K562 (cell line): ENCODE data around the gene LRP1B. TPM values are rescaled to one million over a fixed set of nuclear protein-coding genes. Genes with fewer than 3 reads are reported as not detected.

Experiments used
- ATAC-seq: fragments of 200-7000 bp; cut with Tn5 transposase; 3 replicates; pipeline ENCODE4 v1.9.1; 2020; ENCODE audit warnings: moderate library complexity
- BruUV-seq: library from RNA; stranded (reverse); fragments of 400-500 nt; replicated peaks from 2 replicates; lab custom pipeline; 2021; lab: Mats Ljungman, UMichigan
- CTCF ChIA-PET: fragments of 300-600 bp; formaldehyde crosslinking; extraction: SDS; loops from one replicate; lab custom pipeline; 2021; ENCODE audit warnings: low intra/inter-chr PET ratio; lab: Yijun Ruan, JAX
- POLR2A ChIA-PET: fragments of 300-600, 350-650 bp; sonication (Branson Sonifier 250); formaldehyde crosslinking; extraction: SDS; loops from one replicate; lab custom pipeline; 2021; ENCODE audit warnings: antibody characterized with exemption, inconsistent platforms; lab: Yijun Ruan, JAX
- DNase-seq, 4 experiments: peaks; one replicate each; pipeline versions ENCODE4 v3.0.0 to v3.0.0-alpha.2; 2011 to 2018; ENCODE audit warnings: low spot score in 3 of 4, mixed read lengths in 3 of 4; ENCODE audit errors: extremely low read depth in 1 of 4
- FAIRE-seq: peaks from 2 replicates; lab custom pipeline; 2011; peaks lifted over from hg19 to GRCh38; lab: Jason Lieb, UNC
- H2AFZ ChIP-seq: 2 replicates; pipeline ENCODE4 v1.6.0; 2011; ENCODE audit warnings: low read depth, low read length, control low read depth, inconsistent platforms
- H3K27ac ChIP-seq: fragments of 200-600 bp; 3 replicates; pipeline ENCODE4 v1.8.0; 2011; ENCODE audit warnings: low read depth, mild to moderate bottlenecking, control low read depth, inconsistent platforms, low read length, moderate library complexity, mixed read lengths; ENCODE audit errors: extremely low read depth
- H3K27me3 ChIP-seq, 2 experiments: fragments of 300-600 bp in 1 of 2; 2 replicates in 1 of 2; 3 replicates in 1 of 2; pipeline versions ENCODE4 v1.6.0 to v1.8.0; 2011; ENCODE audit warnings: inconsistent platforms in 2 of 2, low read length in 2 of 2, mild to moderate bottlenecking in 1 of 2, mixed read lengths in 1 of 2, moderate library complexity in 1 of 2; ENCODE audit not compliant: control insufficient read depth in 2 of 2, insufficient read depth in 2 of 2
- H3K36me3 ChIP-seq: fragments of 300-600 bp; 3 replicates; pipeline ENCODE4 v1.8.0; 2011; ENCODE audit warnings: mild to moderate bottlenecking, low read length, inconsistent platforms; ENCODE audit not compliant: control insufficient read depth, insufficient read depth
- H3K4me1 ChIP-seq, 2 experiments: fragments of 200-600 bp in 1 of 2; replicated peaks in 1 of 2; 2 replicates in 1 of 2; 3 replicates in 1 of 2; pipeline versions ENCODE4 v1.5.1 to v1.8.0; 2011; ENCODE audit warnings: inconsistent platforms in 2 of 2, low read length in 2 of 2, mild to moderate bottlenecking in 1 of 2, mixed read lengths in 1 of 2, moderate library complexity in 1 of 2; ENCODE audit not compliant: control insufficient read depth in 2 of 2, insufficient read depth in 2 of 2
- H3K4me2 ChIP-seq: 2 replicates; pipeline ENCODE4 v1.6.1; 2011; ENCODE audit warnings: low read length, control low read depth, inconsistent platforms, mixed read lengths; ENCODE audit not compliant: insufficient read depth
- H3K4me3 ChIP-seq: fragments of 200-600 bp; sonication (generic), shearing (Covaris generic); 2 replicates; pipeline ENCODE4 v1.5.1; 2016; ENCODE audit warnings: control low read depth, inconsistent platforms
- H3K79me2 ChIP-seq: fragments of 200-600 bp; 3 replicates; pipeline ENCODE4 v1.8.0; 2011; ENCODE audit warnings: low read length, inconsistent platforms; ENCODE audit not compliant: control insufficient read depth, insufficient read depth
- H3K9ac ChIP-seq, 2 experiments: 2 replicates each; pipeline versions ENCODE4 v1.6.0 to v1.6.1; 2011; ENCODE audit warnings: low read depth in 2 of 2, low read length in 2 of 2, control low read depth in 1 of 2, inconsistent platforms in 1 of 2, mild to moderate bottlenecking in 1 of 2, mixed read lengths in 1 of 2; ENCODE audit not compliant: insufficient read depth in 1 of 2
- H3K9me1 ChIP-seq: one replicate; pipeline ENCODE4 v1.6.0; 2011; ENCODE audit warnings: inconsistent platforms, mild to moderate bottlenecking, low read length, moderate library complexity; ENCODE audit not compliant: control insufficient read depth, insufficient read depth
- H3K9me3 ChIP-seq: replicated peaks from 2 replicates; pipeline ENCODE4 v1.5.1; 2011; ENCODE audit warnings: low read depth, low read length, inconsistent platforms; ENCODE audit not compliant: control insufficient read depth, insufficient read depth
- H4K20me1 ChIP-seq: replicated peaks from 2 replicates; pipeline ENCODE4 v1.6.1; 2011; ENCODE audit warnings: low read length, inconsistent platforms, mixed read lengths; ENCODE audit not compliant: control insufficient read depth, insufficient read depth
- EGR1 ChIP-seq: fragments of 450-650 bp; conservative IDR thresholded peaks from 2 replicates; pipeline ENCODE4 v1.6.1; 2017; ENCODE audit warnings: mild to moderate bottlenecking
- ELF4 ChIP-seq: fragments of 450-650 bp; formaldehyde crosslinking; IDR thresholded peaks from 2 replicates; pipeline ENCODE4 v1.4.0; 2022; ENCODE audit warnings: missing genetic modification characterization
- ETV5 ChIP-seq: sonication (generic); formaldehyde crosslinking; IDR thresholded peaks from 2 replicates; pipeline ENCODE4 v1.4.0; 2020; ENCODE audit warnings: low read depth, mild to moderate bottlenecking, missing genetic modification reagents
- GTF2F1 ChIP-seq: IDR thresholded peaks from 2 replicates; pipeline ENCODE4 v1.6.1; 2011; ENCODE audit warnings: low read depth, low read length, improper control_type of control experiment
- GTF3C2 ChIP-seq: IDR thresholded peaks from 3 replicates; pipeline ENCODE4 v1.6.1; 2011; ENCODE audit warnings: borderline replicate concordance, mild to moderate bottlenecking, moderate library complexity; ENCODE audit not compliant: insufficient read length; ENCODE audit errors: extremely low read depth
- HNRNPH1 ChIP-seq: fragments of 200-400 bp; formaldehyde crosslinking; optimal IDR thresholded peaks from 2 replicates; pipeline ENCODE3; 2017; ENCODE audit warnings: low read depth, mild to moderate bottlenecking, low read length, moderate library complexity
- NFIC ChIP-seq: fragments of 450-650 bp; IDR thresholded peaks from 2 replicates; pipeline ENCODE4 v1.6.1; 2017; ENCODE audit warnings: mild to moderate bottlenecking, inconsistent platforms
- RERE ChIP-seq: sonication (generic); formaldehyde crosslinking; IDR thresholded peaks from 2 replicates; pipeline ENCODE4 v1.8.0; 2023; ENCODE audit warnings: missing genetic modification reagents, mild to moderate bottlenecking, borderline replicate concordance
- TCF7L2 ChIP-seq: fragments of 150-350 bp; IDR thresholded peaks from 2 replicates; pipeline ENCODE4 v1.6.1; 2016; ENCODE audit warnings: low read depth, mild to moderate bottlenecking, low read length, moderate library complexity
- TRIM28 ChIP-seq: fragments of 450-650 bp; IDR thresholded peaks from 2 replicates; pipeline ENCODE4 v1.6.1; 2017
- ZNF277 ChIP-seq: fragments of 250-450 bp; sonication (Bioruptor Pico); IDR thresholded peaks from 2 replicates; pipeline ENCODE4 v1.8.0; 2022; ENCODE audit warnings: inconsistent platforms, mild to moderate bottlenecking, moderate library complexity, borderline replicate concordance
- WGBS: fragments of 100-300 bp; shearing (Covaris generic); methylation state at CpG from one replicate; pipeline ENCODE4 v1.1.6; 2016; ENCODE audit warnings: low coverage, mixed read lengths; ENCODE audit not compliant: insufficient coverage; ENCODE audit errors: missing lambda C conversion rate; 5-methylcytosine and 5-hydroxymethylcytosine counted together
- in situ Hi-C: fragments of 300-500 bp; cut with MboI; formaldehyde crosslinking; loops from 4 replicates; pipeline ENCODE4 v1.15.0; 2018; ENCODE audit warnings: inconsistent platforms, mixed read lengths
- intact Hi-C: fragments of 100-400 bp; cut with micrococcal nuclease; formaldehyde crosslinking; loops from 2 replicates; pipeline ENCODE4 v1.14.2; 2022
- polyA plus RNA-seq, 8 experiments: library from polyadenylated mRNA; depleted of rRNA in 4 of 8; stranded (reverse) in 5 of 8; unstranded in 3 of 8; fragments of >200 nt; fragmentation: Nextera tagmentation in 2 of 8; fragmentation: Illumina TruSeq in 1 of 8; extraction: Ambion mirVana in 2 of 8; extraction: Trizol in 1 of 8; gene quantifications; 2 replicates each; pipeline versions ENCODE4 v1.2.1 to v1.2.3, GENCODE V29; 2011 to 2014; ENCODE audit warnings: inconsistent platforms in 1 of 8, missing spikeins in 1 of 8
- total RNA-seq, 7 experiments: library from RNA; depleted of rRNA in 6 of 7; stranded (reverse); fragments of >200 nt in 6 of 7; fragmentation: Illumina TruSeq in 2 of 7; extraction: Trizol in 2 of 7; gene quantifications; 2 replicates each; pipeline versions ENCODE4 v1.2.1 to v1.2.3, GENCODE V29; 2011 to 2021; ENCODE audit warnings: low replicate concordance in 1 of 7

LRP1B gene
- total and polyA plus RNA-seq, 9 of the 15 experiments (the other 6 are each of a cell fraction or from before 2014, with no cell fraction given), result not detected

GRCh38 chr2:140589273-140589672, 1541.5 kb downstream of the LRP1B start (continued):
- no peak for TF ChIP-seq RERE
- no peak for TF ChIP-seq ETV5 (CRISPR knock-in tag)

- no peak for DNase-seq
- 5% methylated on average over 2 of the region's 2 CpGs for WGBS
- ChIA-PET POLR2A (no interaction called here), CTCF (no interaction called here)
- Histone ChIP-seq H3K79me2 (no peaks in the 10 kb centered on the region), H3K27ac (no peak overlapping the region), H3K4me3 (no peak overlapping the region), H3K9me3 (no peaks in the 10 kb centered on the region), H3K4me1 (no peaks in the 10 kb centered on the region), H3K4me2 (no peak overlapping the region), H2AFZ (no peak overlapping the region), H3K27me3 (no peaks in the 10 kb centered on the region), H3K36me3 (no peaks in the 10 kb centered on the region), H3K9ac (no peak overlapping the region), H3K9me1 (no peaks in the 10 kb centered on the region), H4K20me1 (no peaks in the 10 kb centered on the region)
- BruUV-seq, result no TSS peak
- in situ Hi-C loops (no loop called here), intact Hi-C loops (no loop called here)
- FAIRE-seq, result no peak
- no peak for ATAC-seq
- no peak for TF ChIP-seq HNRNPH1
- no peak for TF ChIP-seq GTF3C2
- no peak for TF ChIP-seq GTF2F1
- no peak for TF ChIP-seq TCF7L2
- TF ChIP-seq EGR1, result no peak
- no peak for TF ChIP-seq TRIM28
- no peak for TF ChIP-seq ELF4 (CRISPR knock-in tag)
- no peak for TF ChIP-seq ZNF277 (CRISPR knock-in tag)
- TF ChIP-seq NFIC, result no peak
Observed at GRCh38 chr2:140586379-140586778, 1544.4 kb downstream of the LRP1B start.
